Testis (tissue), 2 donors: Measurements from ENCODE around the gene C1D.

Experiments
- POLR2A ChIP-seq: fragments of 450-650 bp; IDR thresholded peaks from one replicate; pipeline ENCODE4 v1.6.1; 2017; ENCODE audit warnings: antibody characterized with exemption, mild to moderate bottlenecking, moderate library complexity
- TF ChIP-seq, protein P1 (sequence below), 3 experiments: fragments of 450-650 bp in 2 of 3; fragments of 200-600 bp in 1 of 3; sonication (generic) in 1 of 3; IDR thresholded peaks; one replicate each; pipeline ENCODE4 v1.5.1; 2016 to 2019; ENCODE audit warnings: antibody characterized with exemption in 3 of 3, mild to moderate bottlenecking in 2 of 3, moderate library complexity in 1 of 3

DNA sequence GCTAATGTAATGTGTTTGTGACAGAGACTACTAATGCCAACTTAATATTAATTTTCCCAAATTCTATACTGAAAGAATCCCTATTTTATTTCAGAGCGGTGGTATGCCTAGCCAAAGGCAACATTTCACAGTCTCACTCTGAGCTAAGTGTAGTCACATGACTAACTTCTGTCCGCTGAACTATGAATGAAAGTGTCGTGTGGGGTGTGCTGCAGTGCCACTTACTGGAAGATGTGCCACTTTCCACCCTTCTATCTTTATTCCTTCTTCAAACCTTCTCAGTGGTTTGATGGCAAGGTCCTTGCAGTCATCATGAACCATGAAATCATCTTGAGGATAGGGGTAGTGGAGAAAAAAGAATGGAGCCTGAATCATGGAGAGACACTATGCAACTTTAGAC, 47.3 kb upstream of the C1D start:
- TF ChIP-seq, protein P1, sequence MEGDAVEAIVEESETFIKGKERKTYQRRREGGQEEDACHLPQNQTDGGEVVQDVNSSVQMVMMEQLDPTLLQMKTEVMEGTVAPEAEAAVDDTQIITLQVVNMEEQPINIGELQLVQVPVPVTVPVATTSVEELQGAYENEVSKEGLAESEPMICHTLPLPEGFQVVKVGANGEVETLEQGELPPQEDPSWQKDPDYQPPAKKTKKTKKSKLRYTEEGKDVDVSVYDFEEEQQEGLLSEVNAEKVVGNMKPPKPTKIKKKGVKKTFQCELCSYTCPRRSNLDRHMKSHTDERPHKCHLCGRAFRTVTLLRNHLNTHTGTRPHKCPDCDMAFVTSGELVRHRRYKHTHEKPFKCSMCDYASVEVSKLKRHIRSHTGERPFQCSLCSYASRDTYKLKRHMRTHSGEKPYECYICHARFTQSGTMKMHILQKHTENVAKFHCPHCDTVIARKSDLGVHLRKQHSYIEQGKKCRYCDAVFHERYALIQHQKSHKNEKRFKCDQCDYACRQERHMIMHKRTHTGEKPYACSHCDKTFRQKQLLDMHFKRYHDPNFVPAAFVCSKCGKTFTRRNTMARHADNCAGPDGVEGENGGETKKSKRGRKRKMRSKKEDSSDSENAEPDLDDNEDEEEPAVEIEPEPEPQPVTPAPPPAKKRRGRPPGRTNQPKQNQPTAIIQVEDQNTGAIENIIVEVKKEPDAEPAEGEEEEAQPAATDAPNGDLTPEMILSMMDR (IDR thresholded peaks at IDR 0.05), result no peak
- TF ChIP-seq POLR2A, result no peak
